H1 (cell line): Measurements from ENCODE around the gene C1orf87. TPM values are rescaled to one million over a fixed set of nuclear protein-coding genes. Genes with fewer than 3 reads are reported as not detected.

ENCODE experiments used
- CTCF ChIA-PET: fragments of 300-600 bp; sonication (Branson Sonifier 250); formaldehyde crosslinking; loops from one replicate; lab custom pipeline; 2021; ENCODE audit not compliant: partially characterized antibody; lab: Charles Lee
- POLR2A ChIA-PET: fragments of 300-600 bp; sonication (Branson Sonifier 250); formaldehyde crosslinking; loops from one replicate; lab custom pipeline; 2021; ENCODE audit warnings: inconsistent platforms; ENCODE audit not compliant: partially characterized antibody; lab: Charles Lee
- DNase-seq, 2 experiments: peaks; one replicate each; pipeline versions ENCODE4 v3.0.0 to v3.0.0-alpha.2; 2010 to 2022; ENCODE audit warnings: low spot score in 2 of 2, low read depth in 1 of 2, mixed read lengths in 1 of 2
- FAIRE-seq: peaks from 2 replicates; lab custom pipeline; 2011; peaks lifted over from hg19 to GRCh38; lab: Jason Lieb, UNC
- H2AFZ ChIP-seq: 2 replicates; pipeline ENCODE4 v1.8.1; 2012; ENCODE audit warnings: low read length, inconsistent platforms
- H2AK5ac ChIP-seq: 2 replicates; pipeline ENCODE4 v1.6.1; 2013; ENCODE audit warnings: low read depth, low read length
- H2BK120ac ChIP-seq: replicated peaks from 2 replicates; pipeline ENCODE3; 2013; ENCODE audit warnings: low read depth, low read length, inconsistent platforms
- H2BK12ac ChIP-seq: 2 replicates; pipeline ENCODE4 v1.6.1; 2013; ENCODE audit warnings: low read depth, low read length
- H2BK15ac ChIP-seq: 2 replicates; pipeline ENCODE4 v1.6.1; 2013; ENCODE audit warnings: low read length
- H2BK20ac ChIP-seq: 2 replicates; pipeline ENCODE4 v1.6.1; 2013; ENCODE audit warnings: low read length
- H2BK5ac ChIP-seq: 2 replicates; pipeline ENCODE4 v1.6.1; 2013; ENCODE audit warnings: low read depth, low read length
- H3K14ac ChIP-seq: 2 replicates; pipeline ENCODE4 v1.6.1; 2013; ENCODE audit warnings: inconsistent platforms; ENCODE audit not compliant: insufficient read length
- H3K18ac ChIP-seq: 2 replicates; pipeline ENCODE4 v1.6.1; 2013; ENCODE audit warnings: low read length; ENCODE audit errors: extremely low read depth
- H3K23ac ChIP-seq: 2 replicates; pipeline ENCODE4 v1.6.1; 2013; ENCODE audit warnings: inconsistent platforms; ENCODE audit not compliant: insufficient read length
- H3K23me2 ChIP-seq: 2 replicates; pipeline ENCODE4 v1.6.1; 2013; ENCODE audit warnings: low read depth, low read length
- H3K27ac ChIP-seq: 2 replicates; pipeline ENCODE4 v1.6.1; 2011; ENCODE audit warnings: low read depth, low read length, inconsistent platforms
- H3K27me3 ChIP-seq, 4 experiments: replicated peaks in 1 of 4; 1 replicate in 1 of 4; 2 replicates in 3 of 4; pipeline versions ENCODE4 v1.6.1 to v1.8.1; 2011 to 2013; ENCODE audit warnings: low read length in 3 of 4, mild to moderate bottlenecking in 3 of 4, inconsistent platforms in 2 of 4, mixed read lengths in 2 of 4, moderate library complexity in 1 of 4; ENCODE audit not compliant: control insufficient read depth in 3 of 4, insufficient read depth in 3 of 4; ENCODE audit errors: extremely low read depth in 1 of 4
- H3K36me3 ChIP-seq, 4 experiments: 2 replicates each; pipeline versions ENCODE4 v1.6.1 to v1.8.1; 2011 to 2013; ENCODE audit warnings: mild to moderate bottlenecking in 4 of 4, low read length in 3 of 4, moderate library complexity in 2 of 4, control low read depth in 1 of 4, inconsistent platforms in 1 of 4; ENCODE audit not compliant: insufficient read depth in 4 of 4, control insufficient read depth in 2 of 4
- H3K4ac ChIP-seq: replicated peaks from 2 replicates; pipeline ENCODE3; 2013; ENCODE audit warnings: low read length, low read depth, mixed read lengths, inconsistent platforms; ENCODE audit not compliant: insufficient read length
- H3K4me1 ChIP-seq, 4 experiments: replicated peaks in 1 of 4; 1 replicate in 1 of 4; 2 replicates in 3 of 4; pipeline versions ENCODE4 v1.6.1 to v1.8.1; 2011 to 2013; ENCODE audit warnings: low read length in 3 of 4, inconsistent platforms in 2 of 4, mixed read lengths in 1 of 4; ENCODE audit not compliant: insufficient read depth in 4 of 4, control insufficient read depth in 3 of 4
- H3K4me2 ChIP-seq, 2 experiments: 2 replicates each; pipeline versions ENCODE4 v1.6.1 to v1.8.1; 2011 to 2013; ENCODE audit warnings: low read depth in 2 of 2, low read length in 2 of 2, control low read depth in 1 of 2, inconsistent platforms in 1 of 2, mild to moderate bottlenecking in 1 of 2; ENCODE audit not compliant: insufficient read depth in 1 of 2
- H3K4me3 ChIP-seq, 4 experiments: fragments of 200-600, 300-600 bp in 1 of 4; sonication (generic), shearing (Covaris generic), sonication (Bioruptor Twin) in 1 of 4; 2 replicates each; pipeline versions ENCODE4 v1.5.1 to v1.8.1; 2011 to 2016; ENCODE audit warnings: low read length in 4 of 4, low read depth in 3 of 4, control low read depth in 2 of 4, inconsistent platforms in 2 of 4, mild to moderate bottlenecking in 2 of 4, mixed read lengths in 1 of 4, moderate library complexity in 1 of 4; ENCODE audit not compliant: insufficient read depth in 2 of 4; ENCODE audit errors: extremely low read depth in 1 of 4
- H3K56ac ChIP-seq: replicated peaks from 2 replicates; pipeline ENCODE3; 2013; ENCODE audit warnings: low read depth, mild to moderate bottlenecking, mixed read lengths, low read length, inconsistent platforms; ENCODE audit not compliant: insufficient read length
- H3K79me1 ChIP-seq: 2 replicates; pipeline ENCODE4 v1.6.1; 2013; ENCODE audit warnings: low read depth, low read length, control low read depth
- H3K79me2 ChIP-seq, 2 experiments: 2 replicates each; pipeline versions ENCODE4 v1.6.1 to v1.8.1; 2012 to 2013; ENCODE audit warnings: low read length in 2 of 2, mild to moderate bottlenecking in 2 of 2, inconsistent platforms in 1 of 2; ENCODE audit not compliant: insufficient read depth in 2 of 2, control insufficient read depth in 1 of 2
- H3K9ac ChIP-seq, 4 experiments: replicated peaks in 1 of 4; 1 replicate in 1 of 4; 2 replicates in 3 of 4; pipeline versions ENCODE4 v1.6.1 to v1.8.1; 2011 to 2013; ENCODE audit warnings: low read depth in 3 of 4, low read length in 3 of 4, control low read depth in 2 of 4, mild to moderate bottlenecking in 2 of 4, moderate library complexity in 2 of 4, inconsistent platforms in 1 of 4; ENCODE audit errors: extremely low read depth in 1 of 4
- H3K9me3 ChIP-seq, 2 experiments: 2 replicates each; pipeline versions ENCODE4 v1.6.1 to v1.8.1; 2012 to 2013; ENCODE audit warnings: mild to moderate bottlenecking in 2 of 2, moderate library complexity in 2 of 2, control low read depth in 1 of 2, inconsistent platforms in 1 of 2, low read depth in 1 of 2, low read length in 1 of 2, mixed read lengths in 1 of 2; ENCODE audit not compliant: insufficient read depth in 2 of 2
- H4K20me1 ChIP-seq, 2 experiments: replicated peaks in 1 of 2; 2 replicates each; pipeline versions ENCODE3 to v1.8.1; 2011 to 2013; ENCODE audit warnings: inconsistent platforms in 2 of 2, low read length in 2 of 2, mild to moderate bottlenecking in 1 of 2; ENCODE audit not compliant: insufficient read depth in 2 of 2, control insufficient read depth in 1 of 2
- H4K5ac ChIP-seq: 2 replicates; pipeline ENCODE4 v1.6.1; 2013; ENCODE audit warnings: low read length, low read depth, mixed read lengths, inconsistent platforms; ENCODE audit not compliant: insufficient read length
- H4K8ac ChIP-seq: 2 replicates; pipeline ENCODE4 v1.8.0; 2013; ENCODE audit warnings: mild to moderate bottlenecking, moderate library complexity, low read length, inconsistent platforms; ENCODE audit not compliant: insufficient read depth; ENCODE audit errors: extremely low read depth
- H4K91ac ChIP-seq: replicated peaks from 2 replicates; pipeline ENCODE3; 2013; ENCODE audit warnings: low read length, mixed read lengths, inconsistent platforms; ENCODE audit not compliant: insufficient read length
- CEBPB ChIP-seq: IDR thresholded peaks from 2 replicates; pipeline ENCODE4 v1.6.1; 2012; ENCODE audit warnings: low read depth, low read length
- FOSL1 ChIP-seq: IDR thresholded peaks from 2 replicates; pipeline ENCODE4 v1.6.1; 2011; ENCODE audit warnings: mild to moderate bottlenecking, low read depth, low read length, moderate library complexity; ENCODE audit not compliant: insufficient read depth
- KDM1A ChIP-seq: fragments of 200-600, 300-600 bp; sonication (generic); IDR thresholded peaks from 2 replicates; pipeline ENCODE4 v1.7.1; 2016; ENCODE audit warnings: mild to moderate bottlenecking, low read length, borderline replicate concordance
- MAFK ChIP-seq: IDR thresholded peaks from 2 replicates; pipeline ENCODE4 v1.6.1; 2012; ENCODE audit warnings: low read depth, mild to moderate bottlenecking, improper control_type of control experiment, low read length
- SAP30 ChIP-seq: fragments of 300-600 bp; sonication (generic); IDR thresholded peaks from 2 replicates; pipeline ENCODE4 v1.7.1; 2012; ENCODE audit warnings: low read length, moderate library complexity, mild to moderate bottlenecking, inconsistent platforms; ENCODE audit not compliant: insufficient read depth, insufficient replicate concordance
- SIN3A ChIP-seq, 2 experiments: IDR thresholded peaks in 1 of 2; conservative IDR thresholded peaks in 1 of 2; 2 replicates each; pipeline ENCODE4 v1.6.1; 2011 to 2012; ENCODE audit warnings: low read length in 2 of 2, improper control_type of control experiment in 1 of 2, low read depth in 1 of 2, mild to moderate bottlenecking in 1 of 2
- SIX5 ChIP-seq: IDR thresholded peaks from 2 replicates; pipeline ENCODE4 v1.6.1; 2011; ENCODE audit warnings: mild to moderate bottlenecking, low read depth, low read length
- TEAD4 ChIP-seq: IDR thresholded peaks from 2 replicates; pipeline ENCODE4 v1.6.1; 2012; ENCODE audit warnings: low read depth, low read length, inconsistent platforms, mixed read lengths
- YY1 ChIP-seq: IDR thresholded peaks from 2 replicates; pipeline ENCODE4 v1.6.1; 2011; ENCODE audit warnings: low read depth, mild to moderate bottlenecking, low read length
- WGBS, 2 experiments: shearing (Covaris generic) in 1 of 2; methylation state at CpG; one replicate each; pipeline versions ENCODE4 v1.1.6 to v1.1.7; 2013 to 2015; ENCODE audit warnings: low lambda C conversion rate in 2 of 2, mixed read lengths in 2 of 2, inconsistent platforms in 1 of 2, low coverage in 1 of 2, missing lambda C conversion rate in 1 of 2; ENCODE audit not compliant: insufficient replicate concordance in 2 of 2, insufficient coverage in 1 of 2, insufficient read length in 1 of 2; ENCODE audit errors: extremely low coverage in 1 of 2, missing lambda C conversion rate in 1 of 2; 5-methylcytosine and 5-hydroxymethylcytosine counted together
- polyA plus RNA-seq, 7 experiments: library from polyadenylated mRNA; depleted of rRNA in 3 of 7; stranded (reverse) in 5 of 7; unstranded in 2 of 7; fragments of >200 nt in 5 of 7; fragments of 200-250 nt in 2 of 7; gene quantifications; 1 replicate in 5 of 7; 2 replicates in 1 of 7; 4 replicates in 1 of 7; pipeline versions ENCODE4 v1.2.1 to v1.2.3, GENCODE V29; 2011 to 2013; ENCODE audit warnings: missing spikeins in 2 of 7, mixed read lengths in 2 of 7
- total RNA-seq: library from RNA; stranded (reverse); fragmentation: NEBNext Ultra II Directional; extraction: Animal tissue kit (Norgen Biotek cat#: 25700); gene quantifications from 2 replicates; pipeline ENCODE4 v1.2.1, GENCODE V29; 2021

The C1orf87 gene
- total and polyA plus RNA-seq, 2 of the 8 experiments (the other 6 are each of a cell fraction or from before 2014, with no cell fraction given), result 0.41 TPM; not detected in 1

DNA sequence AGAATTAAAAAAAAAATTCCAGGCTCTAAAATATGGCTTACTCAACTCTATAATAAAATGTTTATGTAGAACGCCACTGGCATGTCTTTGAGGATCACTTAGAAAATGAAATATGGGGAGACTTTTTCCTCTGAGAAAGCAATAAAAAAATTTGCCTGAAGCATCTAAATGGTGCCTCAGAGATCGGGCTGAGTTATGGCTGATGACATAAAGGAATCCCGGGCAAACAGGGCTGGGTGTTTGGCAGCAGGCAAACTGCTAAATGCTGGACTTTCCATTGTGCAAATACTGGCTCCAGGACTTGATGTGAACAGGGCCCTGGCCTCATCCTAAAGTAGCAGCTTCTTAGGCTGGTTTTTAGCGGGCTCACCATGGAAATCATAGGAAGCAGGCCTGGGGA is 44.5 kb upstream of the C1orf87 start:
- Histone ChIP-seq H4K8ac (no peak overlapping the region), H3K4me2 (no peak overlapping the region), H2BK5ac (no peak overlapping the region), H3K27me3 (no peaks in the 10 kb centered on the region), H2BK15ac (no peak overlapping the region), H3K56ac (no peak overlapping the region), H3K23me2 (no peaks in the 10 kb centered on the region), H3K9ac (no peak overlapping the region), H2AFZ (no peak overlapping the region), H3K9me3 (no peaks in the 10 kb centered on the region), H3K18ac (no peak overlapping the region), H3K14ac (no peak overlapping the region), H2BK20ac (no peak overlapping the region), H3K36me3 (no peaks in the 10 kb centered on the region), H2BK120ac (no peak overlapping the region), H3K4ac (no peak overlapping the region), H3K27ac (no peak overlapping the region), H3K4me1 (peaks cover 0 to 4% (median 0%) of the 10 kb centered on the region in 4 experiments; a peak in 1 of 7 replicates), H4K20me1 (no peaks in the 10 kb centered on the region), H3K23ac (no peak overlapping the region), H4K5ac (no peak overlapping the region), H4K91ac (no peak overlapping the region), H2BK12ac (no peak overlapping the region), H3K4me3 (no peak overlapping the region), H2AK5ac (no peak overlapping the region), H3K79me2 (no peaks in the 10 kb centered on the region), H3K79me1 (no peaks in the 10 kb centered on the region)
- no peak for TF ChIP-seq YY1
- no peak for TF ChIP-seq FOSL1
- no peak for TF ChIP-seq CEBPB
- TF ChIP-seq MAFK, result no peak
- no peak for TF ChIP-seq KDM1A
- no peak for TF ChIP-seq SIN3A (conservative IDR thresholded peaks at IDR 0.05 in 1 of 2, IDR thresholded peaks at IDR 0.05 in 1 of 2; ENCODE audit: low read depth in 1 of 2, low read length in 2 of 2)
- no peak for TF ChIP-seq SAP30
- TF ChIP-seq SIX5, result no peak
- no peak for TF ChIP-seq TEAD4
- FAIRE-seq (no peak), DNase-seq (no peak)
- CTCF ChIA-PET, result interaction anchor here (1.0 kb wide), 1 partner anchor 8 kb away, joined by 3 read pairs; no protein-coding TSS in a partner anchor
- WGBS, 2 experiments, result 91% methylated on average over 4 of the region's 4 CpGs; no CpG with 5 or more reads in 1 of the 2 experiments
- POLR2A ChIA-PET, result no interaction called here
